Osteoblast (primary cell): ENCODE results near the gene KLHL3. TPM values are rescaled to one million over a fixed set of nuclear protein-coding genes. Genes with fewer than 3 reads are reported as not detected.

Source experiments
- DNase-seq: peaks from one replicate; pipeline ENCODE4 v3.0.0; 2011; ENCODE audit warnings: low spot score, mixed read lengths; ENCODE audit not compliant: insufficient read length; ENCODE audit errors: missing footprints
- H2AFZ ChIP-seq: 2 replicates; pipeline ENCODE4 v1.6.0; 2011; ENCODE audit warnings: mild to moderate bottlenecking, low read length
- H3K27ac ChIP-seq: 2 replicates; pipeline ENCODE4 v1.5.1; 2011; ENCODE audit warnings: mild to moderate bottlenecking, low read depth, low read length, moderate library complexity
- H3K27me3 ChIP-seq: 2 replicates; pipeline ENCODE4 v1.6.0; 2012; ENCODE audit warnings: mild to moderate bottlenecking, control low read depth, inconsistent platforms, low read length, moderate library complexity; ENCODE audit not compliant: insufficient read depth
- H3K36me3 ChIP-seq: 2 replicates; pipeline ENCODE4 v1.5.1; 2011; ENCODE audit warnings: mild to moderate bottlenecking, low read length, control low read depth, moderate library complexity; ENCODE audit not compliant: insufficient read depth
- H3K4me1 ChIP-seq: 2 replicates; pipeline ENCODE4 v1.5.1; 2011; ENCODE audit warnings: mild to moderate bottlenecking, low read length, control low read depth, moderate library complexity; ENCODE audit not compliant: insufficient read depth
- H3K4me2 ChIP-seq: 2 replicates; pipeline ENCODE4 v1.6.0; 2011; ENCODE audit warnings: mild to moderate bottlenecking, low read length; ENCODE audit not compliant: insufficient read depth
- H3K4me3 ChIP-seq: fragments of 200-600 bp; sonication (generic); 3 replicates; pipeline ENCODE4 v1.5.1; 2012; ENCODE audit warnings: mild to moderate bottlenecking, low read length, inconsistent platforms; ENCODE audit not compliant: insufficient read depth
- H3K79me2 ChIP-seq: 2 replicates; pipeline ENCODE4 v1.6.0; 2012; ENCODE audit warnings: mild to moderate bottlenecking, low read length, control low read depth, inconsistent platforms; ENCODE audit not compliant: insufficient read depth
- H3K9me3 ChIP-seq: 2 replicates; pipeline ENCODE4 v1.5.1; 2011; ENCODE audit warnings: low read depth, low read length, control low read depth
- H4K20me1 ChIP-seq: 2 replicates; pipeline ENCODE4 v1.6.0; 2012; ENCODE audit warnings: mild to moderate bottlenecking, low read length, control low read depth; ENCODE audit not compliant: insufficient read depth
- CTCF ChIP-seq: IDR thresholded peaks from 2 replicates; pipeline ENCODE4 v1.5.1; 2011; ENCODE audit warnings: mild to moderate bottlenecking, low read depth, low read length, moderate library complexity; ENCODE audit errors: extremely low read depth
- total RNA-seq: library from RNA; depleted of rRNA; stranded (reverse); fragments of >200 nt; gene quantifications from 2 replicates; pipeline ENCODE4 v1.2.3, GENCODE V29; 2012

Gene KLHL3
- total RNA-seq, 1 donor = 6.2 TPM

GRCh38 chr5:137617528-137618205 is 118.2 kb downstream of the KLHL3 start:
- Histone ChIP-seq H3K27ac (peak overlapping the region; percentile 76), H3K27me3 (no peaks in the 10 kb centered on the region), H4K20me1 (no peaks in the 10 kb centered on the region), H3K4me1 (peaks cover 45% of the 10 kb centered on the region), H3K4me3 (no peak overlapping the region), H3K9me3 (no peaks in the 10 kb centered on the region), H3K79me2 (no peaks in the 10 kb centered on the region), H2AFZ (no peak overlapping the region), H3K4me2 (peak overlapping the region; percentile 19), H3K36me3 (no peaks in the 10 kb centered on the region)
- DNase-seq = peak; percentile 95
- no peak for TF ChIP-seq CTCF

- Histone ChIP-seq H3K27ac (no peak overlapping the region), H3K27me3 (no peaks in the 10 kb centered on the region), H3K4me2 (no peak overlapping the region), H3K4me1 (peaks cover 30% of the 10 kb centered on the region), H3K9me3 (no peaks in the 10 kb centered on the region), H3K4me3 (no peak overlapping the region), H3K79me2 (no peaks in the 10 kb centered on the region), H4K20me1 (no peaks in the 10 kb centered on the region), H3K36me3 (no peaks in the 10 kb centered on the region), H2AFZ (no peak overlapping the region)
- no peak for TF ChIP-seq CTCF
- DNase-seq = no peak
These were observed 119.8 kb downstream of the KLHL3 start for GRCh38 chr5:137616046-137616445.

GRCh38 chr5:137615171-137615775 is 120.6 kb downstream of the KLHL3 start:
- Histone ChIP-seq H3K79me2 (no peaks in the 10 kb centered on the region), H3K4me3 (no peak overlapping the region), H3K27me3 (no peaks in the 10 kb centered on the region), H2AFZ (no peak overlapping the region), H4K20me1 (no peaks in the 10 kb centered on the region), H3K9me3 (no peaks in the 10 kb centered on the region), H3K36me3 (no peaks in the 10 kb centered on the region), H3K27ac (no peak overlapping the region), H3K4me1 (peaks cover 30% of the 10 kb centered on the region), H3K4me2 (no peak overlapping the region)
- no peak for DNase-seq
- TF ChIP-seq CTCF = no peak

GRCh38 chr5:137613554-137614265 is 122.2 kb downstream of the KLHL3 start:
- H3K79me2 ChIP-seq = no peaks in the 10 kb centered on the region
- no peaks in the 10 kb centered on the region for H3K9me3 ChIP-seq
- no peak overlapping the region for H3K4me3 ChIP-seq
- no peak for TF ChIP-seq CTCF
- H4K20me1 ChIP-seq = no peaks in the 10 kb centered on the region
- H2AFZ ChIP-seq = no peak overlapping the region
- no peaks in the 10 kb centered on the region for H3K36me3 ChIP-seq
- DNase-seq = no peak
- no peak overlapping the region for H3K27ac ChIP-seq
- H3K4me1 ChIP-seq = peaks cover 23% of the 10 kb centered on the region
- no peak overlapping the region for H3K4me2 ChIP-seq
- H3K27me3 ChIP-seq = no peaks in the 10 kb centered on the region
